D341Med (cell line): ENCODE results near the gene SECISBP2L.

Source experiments
- DNase-seq: peaks from one replicate; pipeline ENCODE4 v3.0.0; 2012; ENCODE audit warnings: low spot score

The SECISBP2L gene

DNA sequence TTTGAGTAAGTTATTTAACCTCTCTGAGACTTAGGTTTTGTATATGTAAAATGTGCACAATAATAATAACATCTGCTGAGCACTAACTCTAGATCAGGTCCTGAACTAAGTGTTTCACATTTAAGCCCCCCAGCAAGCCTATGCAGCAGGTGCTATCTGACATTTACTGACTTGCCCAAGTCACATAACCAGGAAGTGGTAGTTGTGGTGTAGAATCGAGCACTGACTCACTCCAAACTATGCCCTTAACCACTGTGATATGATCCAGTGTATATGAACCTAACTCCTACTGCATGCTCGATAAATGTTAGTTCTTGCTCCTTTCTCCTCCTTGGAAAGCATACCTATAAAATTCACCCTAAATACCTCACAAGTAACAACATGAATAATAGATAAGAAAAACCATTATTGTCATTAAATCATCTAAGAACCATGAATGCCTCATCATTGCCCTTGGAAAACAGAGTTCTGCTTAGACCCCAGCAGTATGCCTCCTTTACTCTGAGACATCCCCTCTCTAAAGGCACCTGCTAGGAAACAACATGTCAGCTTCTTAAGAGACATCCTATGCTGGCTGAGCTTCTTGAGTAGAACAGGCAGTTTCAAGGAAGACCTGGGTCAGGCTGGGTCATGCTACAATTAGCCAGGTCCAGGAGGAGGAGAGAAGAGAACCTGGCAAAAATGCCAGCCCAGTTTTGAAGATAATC is 79.5 kb downstream of the SECISBP2L start:
- no peak for DNase-seq

DNA sequence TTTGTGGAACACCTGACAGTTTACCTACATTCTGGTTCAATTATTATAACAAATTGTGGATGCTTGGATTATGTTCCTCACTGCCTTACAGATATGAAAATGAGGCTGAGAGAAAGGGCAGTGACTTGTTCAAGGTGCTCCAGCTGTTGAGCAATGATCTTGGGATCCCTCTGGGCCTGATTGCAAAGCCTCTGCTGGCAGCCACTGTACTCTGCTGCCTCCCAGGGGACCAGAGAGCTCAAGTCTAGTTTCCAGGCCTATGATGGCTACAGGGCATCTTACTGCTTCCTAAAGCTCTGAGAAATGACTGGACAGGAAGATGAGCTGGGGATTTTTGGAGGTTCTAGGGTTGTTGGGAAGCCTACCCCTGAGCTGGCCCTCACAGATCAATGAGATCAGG is 80.3 kb downstream of the SECISBP2L start:
- peak; percentile 78 for DNase-seq

DNA sequence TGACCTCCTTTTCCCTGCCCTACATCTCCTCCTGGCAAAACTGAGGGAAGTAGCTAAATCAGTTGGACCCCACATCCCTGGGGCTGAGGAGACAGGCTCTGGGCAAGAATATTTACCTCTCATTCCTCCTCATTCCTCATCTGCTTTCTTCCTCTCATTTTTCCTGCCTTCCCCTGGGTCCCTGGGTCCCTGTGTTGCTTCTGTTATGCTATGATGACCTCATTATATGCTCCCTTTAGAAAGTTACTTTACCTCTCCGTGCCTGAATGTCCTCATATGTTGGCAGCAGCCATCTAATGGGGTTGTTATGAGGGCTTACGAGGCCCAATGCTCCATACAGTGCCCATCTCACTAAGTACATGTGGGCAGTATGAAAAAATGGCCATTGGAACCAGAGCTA is 81.3 kb downstream of the SECISBP2L start:
- no peak for DNase-seq

DNA sequence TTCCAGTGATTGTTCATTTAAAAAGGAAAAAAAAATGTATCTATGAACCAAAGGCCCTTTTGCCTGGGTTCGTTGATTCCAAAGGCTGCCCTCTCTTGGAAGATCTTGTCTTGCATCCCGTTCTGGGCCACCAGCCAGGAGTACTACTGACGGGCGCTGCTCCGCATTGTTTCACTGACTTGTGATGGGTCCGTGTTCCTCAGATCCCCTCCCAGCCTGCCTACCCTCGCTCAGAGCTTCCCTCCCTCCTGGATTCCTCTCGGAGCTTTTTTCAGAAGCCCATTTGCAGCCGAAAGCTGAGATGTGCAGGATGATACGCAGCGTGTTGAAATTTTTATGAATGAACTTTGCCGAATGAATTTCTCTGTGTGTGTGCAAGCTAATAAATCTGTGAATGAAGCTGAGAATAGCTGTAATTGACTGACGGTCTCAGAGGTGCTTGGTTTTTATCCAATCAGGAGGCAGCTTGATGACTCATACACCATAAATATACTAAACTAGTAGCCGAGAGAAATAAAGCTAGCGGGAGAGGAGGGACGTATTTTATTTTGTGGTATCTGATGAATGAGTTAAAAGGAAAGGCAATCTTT is 82.6 kb downstream of the SECISBP2L start, which contains the start of gene SHC4:
Gene SHC4 (minus strand): TSS at position 396 of the 590 bp plus-strand sequence. CDS start 904 bp downstream, outside the sequence.
- peak; percentile 60 for DNase-seq

DNA sequence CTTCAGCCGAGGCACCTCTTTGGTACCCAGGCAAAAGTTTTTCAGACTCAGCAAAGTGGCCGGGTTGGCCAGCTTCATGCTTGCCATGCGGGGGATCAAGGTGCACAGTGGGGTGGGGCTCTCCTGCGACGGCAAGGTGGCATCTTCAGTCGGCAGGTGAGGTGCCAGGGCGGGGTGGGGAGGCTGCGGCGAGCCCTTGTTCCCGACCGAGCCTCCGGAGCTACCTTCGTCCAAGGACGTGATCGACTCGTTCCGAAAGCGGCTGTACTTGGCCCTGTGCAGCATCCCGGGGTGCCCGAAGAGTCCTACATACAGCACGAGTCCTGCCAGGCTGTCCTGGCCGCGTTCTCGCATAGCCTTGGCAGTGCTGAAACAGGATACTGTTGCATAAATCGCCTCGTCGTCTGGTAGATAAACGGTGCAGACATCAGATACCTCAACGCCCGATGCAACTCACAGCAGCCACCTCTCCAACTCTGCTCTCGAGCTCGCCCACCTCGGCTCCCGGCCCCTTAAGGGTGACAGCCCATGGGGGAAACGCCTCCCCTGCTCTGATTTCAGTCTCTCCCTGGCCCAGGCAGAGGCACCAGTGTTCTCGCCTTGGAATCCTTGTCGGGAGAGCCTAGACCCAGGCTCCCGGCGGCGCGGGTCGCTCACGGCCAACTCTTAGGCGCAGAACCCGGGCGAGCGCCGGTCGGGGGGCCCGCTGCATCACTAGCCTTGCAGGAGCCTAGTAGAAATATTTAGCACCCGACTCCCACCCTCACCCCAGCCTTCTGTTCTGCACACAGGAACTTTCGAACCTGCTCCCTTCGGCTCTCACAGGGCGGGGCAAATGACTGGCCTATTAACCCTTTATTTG is 83.4 kb downstream of the SECISBP2L start:
- DNase-seq = peak; percentile 45

DNA sequence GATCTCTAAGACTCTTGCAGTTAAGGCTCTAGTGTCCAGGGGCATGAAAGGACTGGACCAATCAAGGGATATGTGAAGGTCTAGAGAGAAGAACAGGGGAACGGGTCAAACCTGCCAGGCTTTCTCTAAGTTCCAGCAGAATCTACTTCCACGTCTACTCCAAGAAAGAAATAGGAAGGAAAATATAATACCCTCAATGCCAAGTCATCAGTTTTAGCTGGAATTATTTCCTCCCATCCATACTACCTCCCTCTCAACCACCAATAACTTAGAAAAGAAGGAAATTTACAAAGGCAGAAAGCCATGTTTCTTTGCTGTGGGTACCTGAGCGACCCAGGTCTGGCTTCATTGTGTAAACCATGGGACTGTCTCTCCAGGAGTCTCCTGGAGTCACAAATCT is 90.3 kb downstream of the SECISBP2L start:
- DNase-seq = no peak

DNA sequence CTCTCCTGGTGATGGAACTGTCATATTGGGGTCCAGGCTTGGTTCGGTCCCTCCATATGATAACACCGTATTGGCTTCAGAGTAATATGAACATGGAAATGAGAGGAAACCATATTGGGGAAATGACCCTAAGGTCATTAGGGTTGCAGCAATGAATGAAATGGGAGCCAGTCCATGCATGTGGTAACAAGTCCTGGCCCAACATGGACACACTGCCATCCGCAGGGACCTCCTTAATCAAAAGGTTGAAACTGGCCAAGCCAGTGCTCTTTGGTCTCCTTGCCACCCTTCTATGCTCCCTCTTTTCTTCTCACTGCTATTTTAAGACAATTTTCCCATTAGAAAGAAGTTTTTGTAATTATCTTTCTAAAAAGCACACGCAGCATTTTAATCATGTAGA is 90.9 kb downstream of the SECISBP2L start:
- DNase-seq = no peak

DNA sequence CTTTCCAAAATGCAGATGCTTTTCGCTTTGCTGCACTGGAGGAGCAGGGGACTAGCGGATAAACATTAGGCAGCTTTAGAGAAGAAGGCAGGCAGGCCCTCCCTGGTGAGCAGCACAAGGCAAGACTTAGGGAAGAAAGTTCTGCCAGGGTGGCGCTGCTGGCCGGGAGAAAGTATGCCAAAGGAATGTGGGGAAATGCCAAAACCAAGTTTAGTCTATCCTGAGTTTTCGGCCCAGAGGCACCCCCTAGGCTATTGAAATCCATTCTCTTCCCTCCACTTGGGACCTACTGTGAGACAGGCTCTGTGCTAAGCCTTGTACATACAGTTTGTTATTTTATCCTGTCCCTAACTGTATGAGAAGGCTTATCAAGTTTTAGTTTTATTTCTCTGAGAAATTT is 91.7 kb downstream of the SECISBP2L start:
- DNase-seq = no peak

DNA sequence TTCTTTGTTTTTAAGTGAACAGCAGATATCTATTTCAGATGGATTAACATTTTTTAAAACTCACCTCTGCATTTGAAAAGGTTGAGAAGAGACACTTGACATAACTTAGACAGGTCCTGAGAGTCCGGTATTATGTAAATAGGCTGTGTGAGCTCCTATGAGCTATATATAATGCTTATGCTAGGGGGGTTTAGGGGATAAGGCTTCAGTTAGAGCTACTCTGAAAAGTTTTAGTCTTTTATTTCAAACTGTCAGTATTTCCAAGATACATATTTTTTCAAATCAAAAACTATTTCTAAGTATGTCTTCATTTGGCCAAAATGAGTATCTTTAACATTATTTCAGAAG is 99.4 kb downstream of the SECISBP2L start:
- DNase-seq = no peak

DNA sequence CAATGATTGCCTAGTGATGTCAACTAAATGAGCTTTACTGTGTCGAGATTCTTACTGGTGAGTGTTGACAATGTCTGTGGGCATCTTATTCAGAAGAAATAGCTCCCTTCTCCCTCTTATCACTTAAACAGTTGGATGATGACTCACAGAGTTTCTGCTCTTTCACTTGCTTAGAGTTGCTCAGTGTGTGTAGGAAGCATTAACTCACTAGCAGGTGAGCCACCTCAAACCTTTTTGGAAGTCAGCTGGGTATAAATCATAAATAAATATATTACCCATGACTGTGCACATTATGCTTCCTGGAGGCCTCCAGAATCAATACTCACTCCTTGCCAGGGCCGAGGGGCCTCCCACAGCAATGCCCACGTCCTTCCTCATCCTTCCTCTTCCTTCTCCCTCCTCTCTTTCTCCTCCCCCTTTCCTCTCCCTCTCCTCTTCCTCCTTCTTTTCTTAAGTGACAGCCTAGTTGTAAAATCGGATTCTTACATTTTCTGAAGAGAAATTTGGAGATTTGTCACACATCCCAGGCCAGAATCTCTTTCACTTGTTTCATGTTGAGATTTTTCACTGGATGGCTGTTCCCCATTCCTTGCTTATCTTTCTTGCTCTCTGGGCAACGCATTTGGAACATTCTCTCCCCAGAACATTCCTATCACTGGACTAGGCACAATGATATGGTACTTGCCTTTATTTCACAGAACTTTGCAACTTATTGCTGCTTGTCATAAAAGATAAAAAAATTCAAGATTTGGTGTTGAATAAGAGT is 100.0 kb downstream of the SECISBP2L start:
- DNase-seq = no peak

DNA sequence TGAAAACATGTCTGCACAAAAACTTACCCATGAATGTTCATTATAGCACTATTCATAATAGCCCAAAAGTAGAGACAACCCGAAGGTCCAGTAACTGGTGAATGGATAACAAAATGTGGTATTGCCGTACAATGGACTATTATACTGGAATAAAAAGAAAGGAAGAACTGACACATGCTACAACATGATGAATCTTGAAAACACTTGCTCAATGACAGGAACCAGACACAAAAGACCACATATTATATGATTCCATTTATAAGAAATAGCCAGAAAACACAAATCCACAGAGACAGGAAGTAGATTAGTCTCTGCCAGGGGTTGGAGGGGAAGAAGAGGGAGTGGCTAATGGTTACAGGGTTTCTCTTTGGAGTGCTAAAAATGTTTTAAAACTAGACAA is 100.9 kb downstream of the SECISBP2L start:
- DNase-seq = no peak

DNA sequence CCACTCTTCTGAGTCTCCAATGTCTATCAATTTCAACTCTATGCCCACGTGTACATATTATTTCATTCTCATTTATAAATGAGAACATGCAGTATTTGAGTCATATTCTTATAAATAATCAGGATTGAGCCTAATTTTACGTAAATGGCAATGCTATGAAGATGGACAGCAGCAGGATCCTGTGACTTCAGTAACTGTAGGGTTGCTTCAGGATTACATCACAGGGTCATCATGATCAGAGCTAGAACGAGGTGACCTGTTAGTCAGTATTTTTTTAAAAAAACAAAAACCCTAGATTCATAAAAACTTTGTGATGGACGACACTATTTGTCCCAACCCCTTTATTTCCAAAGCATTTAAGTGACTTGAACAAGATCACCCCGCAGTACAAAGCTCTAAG is 104.3 kb downstream of the SECISBP2L start:
- DNase-seq = no peak

DNA sequence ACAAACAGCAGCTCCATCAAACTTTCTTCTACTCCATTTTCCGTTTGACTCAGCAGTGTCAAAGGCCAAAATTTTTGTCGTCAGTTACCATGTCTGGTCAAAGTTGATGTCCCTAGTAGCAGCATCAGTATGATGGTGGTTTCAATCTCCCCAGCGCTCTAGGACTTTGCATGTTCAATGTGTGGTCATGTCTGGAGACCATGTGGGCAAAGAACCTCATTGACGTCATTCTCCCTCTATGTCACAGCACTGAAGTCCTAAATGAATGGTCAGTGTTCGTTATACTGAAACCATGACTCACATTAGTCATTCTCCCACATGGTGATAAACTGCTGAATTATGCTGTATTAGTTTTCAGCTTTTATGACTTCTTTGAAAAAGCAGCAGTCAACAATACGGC is 105.7 kb downstream of the SECISBP2L start:
- no peak for DNase-seq

DNA sequence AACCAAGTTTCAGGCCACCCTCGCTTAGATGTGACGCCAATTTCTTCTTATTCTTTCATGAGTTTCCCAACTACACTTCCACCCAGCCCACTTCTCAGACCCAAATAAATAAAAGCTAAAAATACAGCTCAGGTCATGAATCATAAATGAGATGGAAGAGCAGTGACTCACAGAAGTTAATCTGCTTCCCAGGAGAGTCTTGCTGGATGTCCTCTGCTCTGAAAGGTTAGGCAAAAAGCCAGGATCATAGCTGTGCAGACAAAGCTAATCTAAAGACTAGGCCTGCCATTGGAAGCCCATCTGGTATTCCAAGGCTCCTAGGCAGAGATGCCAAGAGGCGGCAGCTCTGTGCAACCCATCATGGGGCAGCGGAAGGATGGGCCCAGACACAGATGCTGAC is 106.6 kb downstream of the SECISBP2L start:
- peak; percentile 57 for DNase-seq
